Measurements from ENCODE around the gene ITLN2. TPM values are rescaled to one million over a fixed set of nuclear protein-coding genes. Genes with fewer than 3 reads are reported as not detected.
"Not testable (repeated sequence)": the region's sequence is repeated elsewhere in the genome, so short reads cannot be mapped to it uniquely, and the experiment has no call there.

The ITLN2 gene
- total RNA-seq, 1 experiment from 2014 or later: not detected

DNA sequence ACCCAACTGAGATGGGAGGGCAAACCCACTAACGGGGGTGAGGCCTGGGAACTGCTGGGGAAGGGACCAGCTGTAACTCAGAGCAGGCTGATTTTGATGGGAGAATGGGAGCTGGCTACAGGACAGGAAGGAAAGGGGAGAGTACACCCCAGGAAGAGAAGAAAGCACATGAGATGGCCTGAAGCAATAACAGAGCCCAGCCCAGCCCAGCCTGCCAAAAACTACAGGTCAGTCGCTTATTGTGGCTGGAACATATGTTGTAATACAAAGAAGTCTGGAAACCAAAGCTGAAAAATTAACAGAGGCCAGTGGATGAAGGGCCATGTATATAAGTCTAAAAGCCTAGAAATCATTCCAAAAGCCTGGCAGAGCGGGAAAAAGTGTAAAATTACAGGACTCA lies 1.6 kb downstream of the ITLN2 start:
- DNase-seq (ENCODE audit: low read depth): no peak

DNA sequence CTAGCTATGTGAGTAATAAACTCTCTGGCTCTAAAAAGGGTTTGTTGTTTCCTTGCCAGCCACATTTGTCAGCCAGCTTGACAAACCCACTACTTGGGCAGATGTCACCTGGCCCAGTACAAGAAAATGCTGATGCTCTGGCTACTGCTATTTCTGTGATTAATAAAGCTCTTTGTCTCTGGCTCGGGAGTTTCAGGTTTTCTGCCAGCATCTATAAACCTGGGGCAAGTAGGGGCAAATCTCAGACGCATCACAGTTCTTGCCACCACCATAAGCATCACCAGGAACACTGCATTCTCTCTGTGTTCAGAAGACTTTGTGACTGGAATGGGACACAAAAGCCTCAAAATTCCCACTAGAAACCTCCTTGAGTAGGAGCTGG lies 2.5 kb downstream of the ITLN2 start:
- DNase-seq (ENCODE audit: low read depth): no peak

DNA sequence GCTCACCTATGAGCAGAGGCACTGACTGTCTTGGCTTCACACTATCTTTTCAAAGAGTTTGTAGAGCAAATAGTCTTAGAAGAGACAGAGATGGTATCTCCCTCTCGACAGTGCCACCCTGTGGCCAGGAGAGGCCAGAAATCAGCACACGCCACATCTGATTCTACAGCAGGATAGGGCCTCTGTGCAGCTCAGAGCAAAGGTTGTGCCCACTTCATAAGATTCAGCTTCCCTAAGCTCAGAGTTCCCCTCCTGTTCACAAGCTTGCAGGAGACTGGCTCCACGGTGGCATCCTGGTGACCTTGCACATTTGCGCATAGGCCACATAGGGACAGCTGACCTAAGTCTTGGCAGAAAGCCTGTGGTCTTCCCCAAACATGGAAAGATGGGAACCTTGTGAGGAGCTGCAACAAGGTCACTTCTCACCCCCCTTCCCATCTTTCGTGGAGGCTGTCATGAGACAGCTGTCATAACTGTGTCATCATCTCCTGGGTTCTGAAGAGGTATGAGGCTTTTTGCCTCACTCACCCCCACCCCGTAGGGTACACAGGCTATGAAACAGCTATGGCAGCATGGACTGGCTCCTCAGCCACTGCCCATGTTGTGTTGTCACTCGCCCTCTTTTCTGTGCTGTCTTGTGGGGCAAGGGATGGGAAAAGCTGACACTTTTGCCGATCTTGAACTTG lies 3.0 kb downstream of the ITLN2 start:
- DNase-seq (ENCODE audit: low read depth): peak; percentile 61

DNA sequence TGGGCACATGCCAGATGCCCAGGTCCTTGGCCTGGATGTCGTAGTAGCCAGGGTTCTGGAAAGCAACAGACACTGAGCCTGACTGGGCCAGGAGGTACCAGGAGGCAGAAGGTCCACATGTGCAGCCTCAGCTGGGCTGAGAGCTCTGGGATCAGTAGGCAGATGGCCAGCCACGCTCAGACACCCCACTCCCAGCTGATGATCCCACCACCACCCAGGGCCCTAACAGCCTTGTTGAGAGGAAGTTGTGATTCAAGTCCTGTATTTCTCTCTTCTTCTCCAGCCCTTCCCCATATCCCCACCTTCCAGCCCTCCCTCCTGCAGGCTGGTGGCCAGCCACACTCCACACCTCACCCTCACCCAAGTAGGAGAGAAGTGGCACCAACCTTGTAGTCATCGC lies 4.0 kb downstream of the ITLN2 start:
- DNase-seq (ENCODE audit: low read depth): no peak

DNA sequence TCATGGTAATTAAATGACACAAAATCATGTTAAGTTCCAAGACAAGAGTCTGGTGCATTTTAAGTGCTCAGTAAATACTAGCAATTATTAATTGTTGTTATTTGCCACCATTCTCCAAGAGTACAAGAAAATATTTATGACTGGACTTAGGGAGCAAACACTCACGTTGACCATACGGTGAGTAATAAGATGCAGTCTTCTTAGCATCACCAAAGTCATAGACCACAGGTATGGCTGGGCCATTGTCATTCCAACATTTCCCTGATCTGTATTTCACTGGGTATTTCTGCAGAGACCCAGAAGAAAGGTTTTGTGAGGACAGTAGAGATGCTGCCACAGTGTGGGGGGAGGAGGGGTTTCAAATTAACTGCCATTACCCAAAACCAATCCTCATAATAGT lies 4.7 kb downstream of the ITLN2 start:
- peak; percentile 29 for DNase-seq (ENCODE audit: low read depth)

DNA sequence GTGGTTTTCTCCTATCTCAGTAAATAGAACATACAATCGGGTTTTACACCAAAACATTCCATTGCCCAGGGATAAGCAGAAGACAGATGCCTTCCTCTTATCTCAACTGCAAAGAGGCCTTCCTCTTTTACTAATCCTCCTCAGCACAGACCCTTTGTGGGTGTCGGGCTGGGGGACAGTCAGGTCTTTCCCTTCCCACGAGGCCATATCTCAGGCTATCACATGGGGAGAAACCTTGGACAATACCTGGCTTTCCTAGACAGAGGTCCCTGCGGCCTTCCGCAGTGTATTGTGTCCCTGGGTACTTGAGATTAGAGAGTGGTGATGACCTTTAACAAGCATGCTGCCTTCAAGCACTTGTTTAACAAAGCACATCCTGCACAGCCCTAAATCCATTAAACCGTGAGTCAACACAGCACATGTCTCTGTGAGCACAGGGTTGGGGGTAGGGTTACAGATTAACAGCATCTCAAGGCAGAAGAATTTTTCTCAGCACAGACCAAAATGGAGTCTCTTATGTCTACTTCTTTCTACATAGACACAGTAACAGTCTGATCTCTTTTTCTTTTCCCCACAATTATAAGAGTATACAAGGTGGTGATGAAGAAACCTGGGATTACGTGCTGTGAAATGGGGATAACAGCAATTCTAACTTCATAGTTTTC lies 5.3 kb downstream of the ITLN2 start:
- peak; percentile 54 for DNase-seq (ENCODE audit: low read depth)

DNA sequence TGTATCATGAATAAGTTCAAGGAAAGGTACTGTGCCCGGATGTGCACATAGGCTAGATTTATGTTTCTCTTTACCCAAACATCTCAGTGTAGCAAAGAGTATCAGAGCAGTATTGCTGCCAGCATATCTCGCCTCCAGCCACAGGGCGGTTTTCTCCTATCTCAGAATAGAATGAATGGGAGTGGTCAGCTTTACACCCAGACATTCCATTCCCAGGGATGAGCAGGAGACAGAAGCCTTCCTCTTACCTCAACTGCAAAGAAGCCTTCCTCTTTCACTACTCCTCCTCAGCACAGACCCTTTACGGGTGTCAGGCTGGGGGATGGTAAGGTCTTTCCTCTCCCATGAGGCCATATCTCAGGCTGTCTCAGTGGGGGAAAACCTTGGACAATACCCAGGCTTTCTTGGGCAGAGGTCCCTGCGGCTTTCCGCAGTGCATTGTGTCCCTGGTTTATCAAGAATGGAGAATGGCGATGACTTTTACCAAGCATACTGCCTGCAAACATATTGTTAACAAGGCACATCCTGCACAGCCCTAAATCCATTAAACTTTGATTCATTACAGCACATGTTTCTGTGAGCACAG lies 7.3 kb downstream of the ITLN2 start:
- not testable (repeated sequence) for DNase-seq (ENCODE audit: low read depth)

DNA sequence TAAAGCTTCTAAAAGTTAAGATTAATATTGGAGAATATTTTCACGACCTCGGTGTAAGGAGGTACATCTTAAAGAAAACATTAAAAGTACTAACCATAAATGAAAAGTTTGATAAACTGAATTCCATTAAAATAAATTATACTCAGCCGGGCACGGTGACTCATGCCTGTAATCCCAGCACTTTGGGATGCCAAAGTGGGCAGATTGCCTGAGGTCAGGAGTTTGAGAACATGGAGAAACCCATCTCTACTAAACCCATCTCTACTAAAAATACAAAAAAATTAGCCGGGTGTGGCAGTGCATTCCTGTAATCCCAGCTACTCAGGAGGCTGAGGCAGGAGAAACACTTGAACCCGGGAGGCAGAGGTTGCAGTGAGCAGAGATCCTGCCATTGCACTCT lies 8.7 kb downstream of the ITLN2 start:
- peak; percentile 62 for DNase-seq (ENCODE audit: low read depth)

DNA sequence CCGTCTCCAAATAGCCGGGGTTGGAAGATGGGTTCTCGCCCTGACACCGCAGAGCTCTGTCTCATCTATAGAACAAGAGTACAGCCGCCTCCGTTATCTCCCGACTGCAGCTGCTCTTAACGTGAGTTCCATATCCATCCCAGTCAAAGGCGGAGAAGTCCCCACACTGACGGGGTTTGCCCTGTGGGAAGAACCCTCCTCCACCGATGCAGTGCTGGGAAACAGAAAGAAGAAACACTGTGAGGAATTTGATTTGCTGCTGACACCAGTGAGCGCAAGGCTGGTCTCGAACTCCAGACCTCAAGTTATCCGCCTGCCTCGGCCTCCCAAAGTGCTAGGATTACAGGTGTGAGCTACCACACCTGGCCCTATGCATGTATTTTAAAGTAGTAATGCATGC lies 9.5 kb downstream of the ITLN2 start:
- no peak for DNase-seq (ENCODE audit: low read depth)

DNA sequence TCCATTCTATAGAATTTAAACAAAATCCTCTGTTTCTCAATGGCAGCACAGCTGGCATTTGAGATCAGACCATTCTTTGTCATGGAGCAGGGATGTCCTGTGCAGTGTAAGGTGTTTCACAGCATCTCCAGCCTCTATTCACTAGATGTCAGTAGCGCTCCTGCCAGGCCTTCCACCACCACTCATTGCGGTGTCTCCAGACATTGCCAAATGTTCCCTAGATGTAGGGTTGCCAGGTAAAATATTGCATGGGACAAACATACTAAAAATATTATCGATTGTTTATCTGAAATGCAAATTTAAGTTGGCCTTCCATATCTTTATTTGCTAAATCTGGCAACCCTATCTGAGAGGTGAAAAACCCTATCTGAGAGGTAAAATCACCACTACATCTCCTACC lies 11.7 kb downstream of the ITLN2 start:
- peak; percentile 34 for DNase-seq (ENCODE audit: low read depth)

DNA sequence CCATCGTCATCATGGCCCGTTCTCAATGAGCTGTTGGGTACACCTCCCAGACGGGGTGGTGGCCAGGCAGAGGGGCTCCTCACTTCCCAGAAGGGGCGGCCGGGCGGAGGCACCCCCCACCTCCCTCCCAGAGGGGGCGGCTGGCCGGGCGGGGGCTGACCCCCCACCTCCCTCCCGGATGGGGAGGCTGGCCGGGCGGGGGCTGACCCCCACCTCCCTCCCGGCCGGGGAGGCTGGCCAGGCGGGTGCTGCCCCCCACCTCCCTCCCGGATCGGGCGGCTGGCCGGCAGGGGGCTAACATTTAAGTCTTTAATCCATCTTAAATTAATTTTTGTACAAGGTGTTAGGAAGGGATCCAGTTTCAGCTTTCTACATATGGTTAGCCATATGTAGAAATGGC lies 17.9 kb downstream of the ITLN2 start:
- DNase-seq (ENCODE audit: low read depth): not testable (repeated sequence)

DNA sequence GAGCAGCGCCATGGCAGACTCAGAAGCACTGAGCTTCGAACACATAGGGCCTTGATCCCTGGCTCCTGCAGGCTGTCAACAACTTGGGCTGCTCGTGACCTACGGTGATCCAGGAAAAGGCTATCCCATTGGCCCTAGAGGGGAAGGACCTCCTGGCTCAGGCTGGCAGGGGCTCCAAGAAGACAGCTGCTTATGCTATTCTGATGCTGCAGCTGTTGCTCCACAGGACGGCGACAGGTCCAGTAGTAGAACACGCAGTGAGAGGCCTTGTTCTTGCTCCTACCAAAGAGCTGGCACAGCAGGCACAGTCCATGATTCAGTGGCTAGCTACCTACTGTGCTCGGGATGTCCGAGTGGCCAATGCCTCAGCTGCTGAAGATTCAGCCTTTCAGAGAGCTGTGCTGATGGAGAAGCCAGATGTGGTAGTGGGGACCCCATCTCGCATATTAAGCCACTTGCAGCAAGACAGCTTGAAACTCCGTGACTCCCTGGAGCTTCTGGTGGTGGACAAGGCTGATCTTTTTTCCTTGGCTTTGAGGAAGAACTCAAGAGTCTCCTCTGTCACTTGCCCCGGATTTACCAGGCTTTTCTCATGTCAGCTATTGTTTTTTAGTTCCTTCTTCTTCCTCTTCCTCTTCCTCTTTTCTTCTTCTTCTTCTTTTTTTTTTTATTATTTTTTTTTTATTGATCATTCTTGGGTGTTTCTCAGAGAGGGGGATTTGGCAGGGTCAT lies 18.9 kb downstream of the ITLN2 start:
- DNase-seq (ENCODE audit: low read depth): no peak

DNA sequence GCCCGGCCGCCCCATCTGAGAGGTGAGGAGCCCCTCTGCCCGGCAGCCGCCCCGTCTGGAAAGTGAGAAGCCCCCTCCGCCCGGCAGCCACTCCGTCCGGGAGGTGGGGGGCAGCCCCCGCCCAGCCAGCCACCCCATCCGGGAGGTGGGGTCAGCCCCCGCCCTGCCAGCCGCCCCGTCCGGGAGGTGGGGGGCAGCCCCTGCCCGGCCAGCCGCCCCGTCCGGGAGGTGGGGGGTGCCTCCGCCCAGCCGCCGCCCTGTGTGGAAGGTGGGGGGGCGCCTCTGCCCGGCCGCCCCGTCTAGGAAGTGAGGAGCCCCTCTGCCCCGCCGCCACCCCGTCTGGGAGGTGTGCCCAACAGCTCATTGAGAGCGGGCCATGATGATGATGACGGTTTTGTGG lies 21.3 kb downstream of the ITLN2 start:
- not testable (repeated sequence) for DNase-seq (ENCODE audit: low read depth)

DNA sequence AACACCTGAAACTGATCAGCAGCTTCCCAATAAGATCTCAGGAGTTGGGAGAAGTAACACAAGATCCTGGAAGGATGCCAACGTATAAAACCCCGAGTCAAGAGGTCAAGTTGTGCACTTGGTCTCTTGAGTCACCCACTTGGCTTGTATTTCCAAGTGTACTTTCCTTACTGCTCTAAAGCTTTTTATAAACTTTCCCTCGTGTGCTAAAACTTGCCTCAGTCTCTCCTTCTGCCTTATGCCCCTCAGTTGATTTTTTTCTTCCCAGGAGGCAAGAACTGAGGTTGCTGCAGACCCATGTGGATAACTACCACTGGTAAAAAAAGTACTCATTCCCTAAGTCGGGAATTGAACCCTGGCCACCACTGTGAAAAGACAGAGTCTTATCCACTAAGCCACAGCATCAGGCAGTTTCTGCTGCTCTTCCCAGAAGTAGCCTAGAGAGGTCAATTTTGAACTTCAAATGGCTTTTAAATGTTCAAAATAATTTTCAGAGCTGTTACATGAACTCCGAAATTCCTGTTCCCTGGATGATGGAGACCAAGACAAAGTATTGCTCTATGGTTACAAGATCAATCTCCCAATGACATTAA lies 28.9 kb downstream of the ITLN2 start:
- peak; percentile 25 for DNase-seq (ENCODE audit: low read depth)

DNA sequence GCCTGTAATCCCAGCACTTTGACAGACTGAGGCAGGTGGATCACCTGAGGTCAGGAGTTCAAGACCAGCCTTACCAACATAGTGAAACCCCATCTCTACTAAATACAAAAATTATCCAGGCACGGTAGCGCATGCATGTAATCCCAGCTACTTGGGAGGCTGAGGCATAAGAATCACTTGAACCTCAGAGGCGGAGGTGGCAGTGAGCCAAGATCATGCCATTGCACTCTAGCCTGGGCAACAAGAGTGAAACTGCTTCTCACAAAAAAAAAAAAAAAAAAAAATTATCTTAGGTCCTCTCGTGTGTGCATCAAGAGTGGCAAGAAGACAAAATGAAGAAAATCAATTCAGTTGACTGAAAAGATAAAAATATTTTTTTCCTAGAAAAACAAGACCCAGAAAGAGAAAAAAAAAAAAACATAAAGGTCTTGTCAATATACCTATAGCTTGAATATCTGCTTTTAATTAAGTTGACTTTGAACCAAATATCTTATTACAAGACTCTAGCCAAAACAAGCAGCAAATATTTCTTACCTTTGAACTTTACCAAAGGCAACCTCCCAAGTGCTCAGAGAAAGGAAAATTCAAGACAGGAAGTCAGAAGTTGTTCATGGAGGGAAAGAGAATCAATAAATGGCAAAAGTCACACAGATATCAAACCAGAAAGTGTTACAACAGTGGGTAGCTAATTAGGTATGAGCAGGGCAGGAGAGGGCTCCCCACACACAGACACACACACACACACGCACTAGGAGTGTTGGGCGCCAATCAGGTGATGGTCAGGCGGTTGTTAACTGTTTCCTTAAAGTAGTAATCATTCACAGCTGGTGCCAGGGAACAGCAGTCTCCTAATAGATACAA lies 29.6 kb downstream of the ITLN2 start:
- DNase-seq (ENCODE audit: low read depth): no peak

DNA sequence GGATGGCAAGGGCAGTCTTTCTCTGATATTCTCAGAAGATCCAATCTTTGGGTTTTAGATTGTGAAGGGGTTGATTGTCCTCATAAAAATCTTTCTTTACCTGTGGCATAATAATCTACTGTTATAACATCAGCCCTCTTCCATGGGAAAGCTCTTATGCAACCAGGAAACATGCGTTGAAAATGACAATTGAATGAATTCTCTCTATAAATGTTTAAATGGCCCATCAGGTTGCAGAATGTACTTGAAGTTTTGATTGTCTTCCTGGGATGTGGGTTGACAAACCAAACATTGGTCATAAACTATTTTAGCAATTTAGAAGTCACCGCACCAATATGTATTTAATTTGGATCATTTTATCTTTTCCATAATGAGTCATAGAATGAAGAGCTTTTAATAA lies 37.9 kb downstream of the ITLN2 start:
- no peak for DNase-seq (ENCODE audit: low read depth)

DNA sequence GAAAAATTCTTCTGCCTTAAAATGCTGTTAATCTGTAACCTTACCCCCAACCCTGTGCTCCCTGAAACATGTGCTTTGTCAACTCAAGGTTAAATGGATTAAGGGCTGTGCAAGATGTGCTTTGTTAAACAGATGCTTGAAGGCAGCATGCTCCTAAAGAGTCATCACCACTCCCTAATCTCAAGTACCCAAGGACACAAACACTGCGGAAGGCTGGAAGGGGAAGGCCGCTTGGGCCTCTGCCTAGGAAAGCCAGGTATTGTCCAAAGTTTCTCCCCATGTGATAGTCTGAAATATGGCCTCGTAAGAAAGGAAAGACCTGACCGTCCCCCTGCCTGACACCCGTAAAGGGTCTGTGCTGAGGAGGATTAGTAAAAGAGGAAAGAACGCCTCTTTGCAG lies 41.4 kb downstream of the ITLN2 start:
- not testable (repeated sequence) for DNase-seq (ENCODE audit: low read depth)

DNA sequence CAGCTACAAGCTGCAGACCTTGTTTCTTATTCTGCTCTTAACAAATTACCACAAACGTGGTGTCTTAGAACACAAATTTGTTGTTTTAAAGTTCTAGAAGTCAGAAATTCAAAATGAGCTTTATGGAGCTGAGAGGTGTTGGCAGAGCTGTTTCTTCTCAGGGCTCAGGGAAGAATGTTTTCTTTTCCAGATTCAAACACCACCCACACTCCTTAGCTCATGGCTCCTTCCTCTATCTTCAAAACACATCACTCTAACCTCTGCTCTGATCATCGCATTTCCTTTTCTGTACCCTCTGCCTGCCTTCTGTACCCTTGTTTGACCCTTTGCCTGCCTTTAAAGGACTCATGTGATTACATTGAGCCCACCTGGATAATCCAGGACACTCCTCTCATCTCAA lies 42.7 kb downstream of the ITLN2 start:
- DNase-seq (ENCODE audit: low read depth): no peak

DNA sequence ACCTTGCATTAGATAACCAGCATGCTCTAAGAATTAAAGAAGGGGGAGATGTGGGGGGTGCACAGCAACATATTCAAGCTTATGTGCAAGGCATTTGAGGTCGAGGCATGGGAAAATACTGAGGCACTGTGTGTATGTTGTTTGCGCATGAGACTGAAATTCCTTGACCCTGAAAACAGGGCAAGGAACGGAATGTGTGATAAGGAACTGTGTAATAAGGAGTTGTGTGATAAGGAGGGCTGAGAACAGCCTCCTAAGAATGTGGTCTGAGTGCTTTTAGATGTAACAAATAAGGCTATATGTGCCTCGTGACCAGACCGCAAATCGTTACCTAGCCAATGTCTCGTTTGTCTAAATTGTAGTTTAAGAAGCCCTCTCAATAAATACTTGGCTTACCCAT lies 43.2 kb downstream of the ITLN2 start:
- DNase-seq (ENCODE audit: low read depth): no peak

DNA sequence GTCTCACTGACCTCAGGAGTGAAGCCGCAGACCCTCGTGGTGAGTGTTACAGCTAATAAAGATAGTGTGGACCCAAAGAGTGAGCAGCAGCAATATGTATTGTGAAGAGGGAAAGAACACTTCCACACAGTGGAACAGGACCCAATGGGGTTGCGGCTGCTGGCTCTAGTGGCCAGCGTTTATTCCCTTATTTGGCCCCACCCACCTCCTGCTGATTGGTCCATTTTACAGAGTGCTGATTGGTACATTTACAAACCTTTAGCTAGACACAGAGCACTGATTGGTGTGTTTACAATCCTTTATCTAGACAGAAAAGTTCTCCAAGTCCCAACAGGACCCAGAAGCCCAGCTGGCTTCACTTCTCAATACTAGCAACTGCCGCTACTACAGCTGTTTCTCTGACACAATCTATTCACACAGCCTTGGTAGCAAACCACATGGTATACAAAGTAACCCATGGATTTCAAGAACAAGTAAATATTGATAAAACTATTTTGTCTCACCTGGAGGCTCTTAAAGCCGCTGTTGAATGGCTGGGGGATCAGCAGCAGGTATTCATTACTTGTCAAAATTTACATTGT lies 44.3 kb downstream of the ITLN2 start:
- DNase-seq (ENCODE audit: low read depth): no peak

DNA sequence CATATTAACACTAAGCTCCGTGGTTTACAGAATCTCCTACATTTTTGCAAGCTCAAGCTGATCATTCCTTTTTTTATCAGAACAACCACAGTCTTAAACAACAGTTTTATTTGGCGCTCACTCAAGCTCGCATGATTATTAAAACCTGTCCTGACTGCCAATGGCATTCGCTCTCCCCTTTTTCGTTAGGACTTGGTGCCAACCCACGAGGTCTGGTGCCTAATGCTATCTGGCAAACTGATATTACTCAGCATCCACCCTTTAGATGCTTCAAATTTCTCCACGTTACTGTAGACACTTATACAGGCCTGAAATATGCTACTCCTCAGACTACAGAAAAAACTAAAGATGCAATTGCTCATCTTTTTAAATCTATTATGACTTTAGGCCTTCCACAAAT lies 46.6 kb downstream of the ITLN2 start:
- no peak for DNase-seq (ENCODE audit: low read depth)
